CD4-positive, alpha-beta T cell treated with Interferon gamma for 1 hour (primary cell): Measurements from ENCODE around the gene DCUN1D2.
"Not testable (repeated sequence)": the region's sequence is repeated elsewhere in the genome, so short reads cannot be mapped to it uniquely, and the experiment has no call there.

ENCODE experiments used
- DNase-seq: peaks from one replicate; pipeline ENCODE4 v3.0.0-alpha.2; 2020

The DCUN1D2 gene

GRCh38 chr13:113489171-113489548, 1.4 kb downstream of the DCUN1D2 start:
- DNase-seq, result no peak

DNA sequence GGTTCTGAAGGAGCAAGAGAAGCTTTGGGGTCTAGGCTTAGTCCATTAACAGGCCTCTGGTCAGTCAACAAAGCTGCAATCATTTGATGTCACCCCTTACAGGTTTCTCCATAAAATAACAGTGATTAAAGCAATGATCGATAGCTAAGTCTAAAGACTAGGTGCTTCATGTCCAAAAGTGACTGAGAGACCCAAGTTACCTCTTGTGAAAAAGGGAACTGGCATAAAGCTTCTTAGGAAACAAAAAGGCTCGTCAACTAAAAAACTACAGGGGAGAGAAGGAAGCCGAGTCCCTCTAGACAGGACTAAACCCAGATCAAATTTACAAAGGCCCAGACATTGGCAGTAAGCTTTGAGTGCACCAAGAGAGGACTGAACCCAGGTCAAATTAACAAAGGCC, 2.2 kb downstream of the DCUN1D2 start:
- DNase-seq, result no peak

GRCh38 chr13:113486698-113487097, 3.8 kb downstream of the DCUN1D2 start:
- DNase-seq, result no peak

DNA sequence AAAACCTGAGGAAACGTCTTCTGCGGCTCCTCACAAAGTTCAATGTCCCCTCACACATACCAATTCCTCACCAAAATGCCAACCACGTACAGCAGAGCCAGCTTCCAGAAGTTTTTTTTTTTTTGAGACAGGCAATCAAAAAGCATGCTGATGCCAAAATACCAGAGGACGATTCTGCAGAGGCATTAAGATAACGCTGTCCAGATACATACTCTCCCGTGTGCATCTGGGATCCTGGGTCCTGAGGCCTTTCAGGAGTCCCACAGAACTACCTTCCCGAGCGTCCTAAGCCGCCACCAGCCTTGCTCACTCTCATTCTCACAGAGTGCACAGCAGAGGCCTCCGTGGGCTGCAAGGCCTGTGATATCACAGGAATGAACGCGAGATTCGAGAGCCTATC, 5.0 kb downstream of the DCUN1D2 start:
- no peak for DNase-seq

DNA sequence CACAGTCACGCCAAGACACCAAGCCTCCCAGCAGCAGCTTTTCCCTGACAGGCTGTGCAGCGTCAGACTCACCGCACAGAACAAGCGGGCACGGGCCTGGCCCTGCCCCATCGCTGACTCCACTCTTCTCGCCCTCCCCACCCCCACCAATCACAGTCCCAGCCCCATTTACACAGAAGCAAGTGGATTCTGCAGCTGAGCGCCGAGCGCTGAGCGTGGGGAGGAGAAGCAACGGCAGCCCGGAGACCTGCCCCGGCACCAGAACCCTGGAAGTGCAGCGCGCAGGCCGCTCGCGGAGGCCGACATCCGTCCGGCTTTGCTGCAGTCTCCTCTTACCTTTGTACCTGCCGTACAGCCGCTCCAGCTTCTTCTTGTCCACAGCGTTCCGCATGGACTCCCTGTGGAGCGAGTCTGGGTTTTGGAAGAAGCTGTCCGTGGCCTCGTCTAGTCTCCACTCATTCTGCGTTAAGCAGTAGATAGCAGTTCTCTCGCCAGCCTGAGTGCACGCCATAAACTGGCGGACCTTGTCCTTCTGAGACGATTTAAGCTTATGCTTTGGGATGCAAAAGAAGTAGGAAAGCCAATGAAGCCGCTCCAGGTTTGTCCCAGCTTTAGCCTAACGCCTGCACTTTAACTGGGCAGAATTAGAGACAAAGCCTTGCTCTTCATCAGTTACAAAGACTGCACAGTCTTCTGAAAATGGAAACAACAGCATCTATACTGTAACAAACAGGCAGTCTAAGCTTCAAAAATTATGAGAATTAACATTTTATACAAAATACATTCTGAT, 6.8 kb downstream of the DCUN1D2 start:
- DNase-seq, result no peak

DNA sequence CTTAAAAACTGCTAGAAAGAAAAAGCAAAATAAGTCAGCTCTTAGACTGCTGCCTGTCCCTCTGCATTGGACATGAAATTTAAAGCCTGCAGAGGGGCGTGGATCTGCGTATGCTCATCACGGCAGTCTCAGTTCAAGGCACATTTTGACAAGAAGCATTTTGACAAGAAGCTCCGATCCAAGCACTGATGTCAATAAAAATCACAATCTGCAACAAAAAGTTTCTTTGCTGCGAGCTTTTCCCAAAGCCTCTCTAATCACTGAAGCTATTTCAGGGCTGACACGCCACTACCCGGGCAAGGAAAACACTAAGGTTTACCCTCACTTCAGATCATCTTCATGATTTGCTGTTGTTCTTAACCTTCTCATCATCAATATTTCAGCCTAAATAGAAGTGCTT, 7.4 kb downstream of the DCUN1D2 start:
- DNase-seq, result no peak

DNA sequence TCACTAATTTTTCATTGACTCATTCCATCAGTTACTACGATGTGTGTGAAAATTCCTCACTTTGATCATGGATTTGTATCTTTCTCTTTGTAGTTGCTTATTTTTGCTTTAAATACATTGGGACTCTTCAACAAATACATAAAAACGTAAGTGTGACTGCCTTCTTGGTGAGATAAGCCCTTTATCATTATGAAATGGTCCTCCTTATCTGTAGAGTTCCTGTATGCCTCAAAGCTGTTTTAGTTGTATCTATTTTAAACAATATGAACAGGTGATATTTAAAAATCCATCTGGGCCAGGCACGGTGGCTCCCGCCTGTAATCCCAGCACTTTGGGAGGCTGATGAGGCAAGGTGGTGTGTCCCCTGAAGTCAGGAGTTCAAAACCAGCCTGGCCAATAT, 11.3 kb downstream of the DCUN1D2 start:
- no peak for DNase-seq

DNA sequence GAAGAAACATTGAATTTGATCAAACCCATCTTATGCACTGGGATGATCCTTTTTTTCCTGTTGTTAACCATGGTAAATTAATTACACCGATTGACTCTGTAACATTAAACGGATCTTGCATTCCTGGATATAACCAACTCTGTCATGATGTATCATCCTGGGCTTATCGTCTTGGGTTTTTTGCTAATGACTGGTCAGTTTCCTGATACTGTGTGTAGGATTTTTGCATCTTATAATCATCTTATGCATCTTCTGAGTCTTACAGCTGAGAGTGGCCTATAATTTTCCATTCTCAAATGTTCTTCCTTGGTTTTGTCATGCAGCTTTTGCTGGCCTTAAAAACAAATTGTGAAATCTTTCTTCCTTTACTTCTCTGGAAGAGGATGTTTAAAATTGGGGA, 12.8 kb downstream of the DCUN1D2 start:
- no peak for DNase-seq

- DNase-seq, result no peak
These were observed 13.7 kb downstream of the DCUN1D2 start for GRCh38 chr13:113476811-113477210.

DNA sequence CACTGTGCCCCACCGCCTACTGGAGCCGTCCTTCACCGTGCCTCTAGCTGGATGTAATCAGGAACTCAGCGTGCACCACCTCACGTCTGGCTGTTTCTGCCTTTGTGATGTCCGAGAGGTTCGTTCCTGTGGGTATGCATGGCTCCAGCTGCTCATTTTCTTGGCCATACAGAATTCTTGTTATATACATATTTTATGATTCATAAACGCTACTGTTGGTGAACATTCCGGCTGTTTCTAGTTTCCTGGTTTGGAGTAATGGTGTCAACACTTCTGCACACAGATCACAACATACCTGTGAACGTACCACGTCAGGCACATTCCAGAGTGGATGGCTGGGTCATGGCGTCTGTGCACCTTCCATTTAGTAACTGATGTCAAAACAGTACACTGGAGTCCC, 14.6 kb downstream of the DCUN1D2 start:
- DNase-seq, result no peak

DNA sequence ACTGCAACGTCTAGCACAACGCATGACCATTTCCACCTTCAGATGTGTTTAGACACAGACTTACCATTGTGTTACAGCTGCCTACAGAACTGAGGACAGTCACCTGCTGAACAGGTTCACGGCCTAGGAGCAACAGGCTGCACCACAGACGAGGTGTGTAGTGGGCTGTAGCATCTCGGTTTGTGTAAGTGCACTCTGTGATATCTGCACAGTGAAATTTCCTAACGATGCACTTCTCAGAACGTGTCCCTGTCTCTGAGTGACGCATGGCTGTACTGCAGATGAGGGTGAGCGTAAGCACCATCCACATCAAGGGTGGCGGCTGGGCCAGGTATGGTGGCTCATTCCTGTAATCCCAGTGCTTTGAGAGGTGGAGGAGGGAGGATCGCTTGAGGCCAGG, 15.2 kb downstream of the DCUN1D2 start:
- no peak for DNase-seq

- DNase-seq, result peak; percentile 29
These were observed 16.3 kb downstream of the DCUN1D2 start for GRCh38 chr13:113474179-113474578.

GRCh38 chr13:113472355-113473025, 18.0 kb downstream of the DCUN1D2 start:
- DNase-seq, result no peak

DNA sequence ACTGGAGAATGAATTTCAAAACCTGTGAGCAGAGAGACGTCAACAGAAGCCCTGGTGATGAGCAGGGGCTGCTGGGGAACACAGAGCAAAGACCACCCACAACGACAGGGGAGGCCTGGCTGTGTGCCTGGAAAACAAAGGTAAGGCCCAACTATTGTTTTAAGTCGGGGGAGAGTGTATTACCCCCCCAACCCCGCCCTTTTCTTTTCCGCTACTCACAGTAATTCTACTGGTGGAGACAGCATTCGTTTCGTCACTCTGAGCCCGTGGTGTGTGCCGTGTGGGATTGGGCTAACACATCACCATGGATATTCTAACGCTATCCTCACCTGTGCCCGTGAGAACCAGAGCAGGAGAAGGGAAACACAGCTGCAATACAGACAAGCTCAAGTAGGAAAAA, 18.7 kb downstream of the DCUN1D2 start:
- no peak for DNase-seq

DNA sequence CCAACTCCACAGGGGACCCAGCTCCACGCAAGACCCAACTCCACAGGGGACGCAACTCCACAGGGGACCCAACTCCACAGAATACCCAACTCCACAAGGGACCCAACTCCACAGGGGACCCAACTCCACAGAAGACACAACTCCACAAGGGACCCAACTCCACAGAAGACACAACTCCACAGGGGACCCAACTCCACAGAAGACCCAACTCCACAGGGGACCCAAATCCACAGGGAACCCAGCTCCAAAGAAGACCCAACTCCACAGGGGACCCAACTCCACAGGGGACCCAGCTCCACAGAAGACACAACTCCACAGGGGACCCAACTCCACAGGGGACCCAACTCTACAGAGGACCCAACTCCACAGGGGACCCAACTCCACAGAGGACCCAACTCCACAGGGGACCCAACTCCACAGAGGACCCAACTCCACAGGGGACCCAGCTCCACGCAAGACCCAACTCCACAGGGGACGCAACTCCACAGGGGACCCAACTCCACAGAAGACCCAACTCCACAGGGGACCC, 19.8 kb downstream of the DCUN1D2 start:
- not testable (repeated sequence) for DNase-seq

- DNase-seq, result no peak
These were observed 20.4 kb downstream of the DCUN1D2 start for GRCh38 chr13:113470073-113470472.

DNA sequence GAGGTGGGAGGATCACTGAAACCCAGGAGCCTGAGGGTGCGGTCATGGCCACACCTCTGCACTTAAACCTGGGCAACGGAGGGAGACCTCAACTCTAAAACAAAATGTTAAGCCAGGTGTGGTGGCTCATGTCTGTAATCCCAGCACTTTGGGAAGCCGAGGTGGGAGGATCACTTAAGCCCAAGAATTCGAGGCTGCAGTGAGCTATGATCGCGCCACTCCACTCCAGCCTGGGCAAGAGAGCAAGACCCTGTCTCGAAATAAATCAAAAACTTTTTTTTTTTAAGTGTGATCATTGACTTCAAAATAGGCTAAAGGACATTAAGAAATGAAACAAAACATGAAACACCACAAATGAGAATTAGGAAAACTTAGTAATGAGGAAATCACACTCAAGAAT, 20.9 kb downstream of the DCUN1D2 start:
- no peak for DNase-seq

DNA sequence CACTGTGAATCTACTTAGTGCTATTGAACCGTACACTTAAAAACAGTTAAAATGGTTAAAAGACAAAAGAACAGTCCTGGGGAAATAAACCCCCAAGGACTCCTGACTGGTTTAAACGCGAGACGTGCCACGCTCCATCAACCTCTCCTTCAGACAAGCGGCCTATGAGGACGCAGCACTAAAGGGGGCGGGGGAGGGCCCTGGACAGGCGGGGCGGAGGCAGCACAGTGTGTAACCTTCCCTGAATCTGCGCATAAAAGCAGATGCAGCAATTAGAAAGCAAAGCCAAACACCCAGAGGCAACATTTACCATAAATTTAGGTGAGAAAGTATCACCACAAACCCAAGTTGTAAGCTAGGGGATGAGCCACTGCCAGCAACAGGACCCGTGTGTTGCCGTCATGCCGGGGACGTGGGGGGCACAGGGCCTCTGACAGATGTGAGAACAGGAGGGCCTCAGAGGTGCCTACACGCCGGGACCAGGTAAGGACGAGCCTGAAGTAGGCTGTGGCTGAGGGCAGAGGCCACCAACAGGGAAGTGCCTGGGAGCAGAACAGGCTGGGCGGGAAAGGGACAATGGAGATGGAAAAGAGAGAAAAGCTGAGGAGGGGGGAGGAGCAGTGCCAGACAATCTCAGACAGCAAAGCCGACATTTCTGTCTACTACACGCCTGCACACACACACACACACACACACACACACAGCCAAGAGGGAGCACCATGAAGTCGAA, 21.9 kb downstream of the DCUN1D2 start:
- DNase-seq, result no peak

GRCh38 chr13:113468029-113468428, 22.5 kb downstream of the DCUN1D2 start:
- no peak for DNase-seq

- DNase-seq, result no peak
These were observed 24.1 kb downstream of the DCUN1D2 start for GRCh38 chr13:113466383-113466782.

GRCh38 chr13:113465300-113465699, 25.2 kb downstream of the DCUN1D2 start:
- DNase-seq, result no peak

- no peak for DNase-seq
These were observed 26.0 kb downstream of the DCUN1D2 start for GRCh38 chr13:113464476-113464875.

DNA sequence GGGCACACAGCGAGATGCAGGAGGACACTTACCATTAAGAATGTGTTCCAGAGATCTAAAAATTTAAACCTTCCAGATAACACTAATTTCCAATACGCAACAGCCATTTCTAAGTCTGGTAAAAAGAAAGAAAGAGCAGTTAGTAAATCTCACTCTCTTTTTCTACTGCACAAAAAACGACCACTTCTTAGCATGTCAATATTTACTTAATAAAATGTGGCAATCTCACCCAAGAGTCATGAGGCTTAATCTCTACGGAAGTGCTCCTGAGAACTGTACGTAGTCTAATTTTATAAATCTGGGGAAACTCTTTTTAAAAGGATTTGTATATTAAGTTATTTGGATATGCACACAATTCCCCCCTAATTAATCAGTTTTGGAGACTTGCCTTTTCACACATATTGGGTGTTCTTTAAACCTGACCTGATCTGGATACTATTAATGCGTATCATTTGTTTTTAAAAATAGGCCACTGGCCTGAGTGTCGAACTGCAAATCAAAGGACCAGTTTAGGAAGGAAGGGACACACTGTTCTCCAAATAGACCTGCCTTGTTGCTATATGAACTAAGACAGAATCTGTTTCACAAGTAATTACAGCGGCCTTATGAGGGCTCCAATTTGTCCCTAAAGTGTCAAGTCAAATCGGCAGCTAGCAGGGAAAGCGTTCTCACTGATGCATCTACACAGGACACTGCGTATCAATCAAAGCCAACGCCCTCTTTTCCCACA, 29.3 kb downstream of the DCUN1D2 start:
- DNase-seq, result no peak
